HG03521 (cell line): ENCODE data around the gene GCLC.
A peak's percentile ranks its signal among the peaks of the same experiment; 100 is the strongest.
"Not testable (repeated sequence)": the region's sequence is repeated elsewhere in the genome, so short reads cannot be mapped to it uniquely, and the experiment has no call there.

Experiments
- ATAC-seq: cut with Tn5 transposase; IDR thresholded peaks from one replicate; pipeline ENCODE4 v1.9.1; 2021; ENCODE audit warnings: mild to moderate bottlenecking, moderate library complexity; ENCODE audit not compliant: unreplicated experiment

Gene GCLC

GRCh38 chr6:53544470-53545308 is at the start of gene GCLC:
GCLC (minus strand) TSS chr6:53545101; CDS start chr6:53544645, 456 bp downstream.
- peak; percentile 52 for ATAC-seq

- ATAC-seq = no peak
These were observed 49.7 kb upstream of the GCLC start for GRCh38 chr6:53594596-53594995.

GRCh38 chr6:53593001-53593488 is 48.1 kb upstream of the GCLC start:
- no peak for ATAC-seq

- ATAC-seq = no peak
These were observed 47.0 kb upstream of the GCLC start for GRCh38 chr6:53591873-53592272.

- no peak for ATAC-seq
These were observed 44.1 kb upstream of the GCLC start for GRCh38 chr6:53588816-53589509.

- ATAC-seq = no peak
These were observed 42.4 kb upstream of the GCLC start for GRCh38 chr6:53587291-53587690.

- no peak for ATAC-seq
These were observed 40.5 kb upstream of the GCLC start for GRCh38 chr6:53585208-53585900.

- ATAC-seq = no peak
These were observed 39.8 kb upstream of the GCLC start for GRCh38 chr6:53584726-53585125.

GRCh38 chr6:53583451-53583850 is 38.5 kb upstream of the GCLC start:
- ATAC-seq = no peak

GRCh38 chr6:53582963-53583362 is 38.1 kb upstream of the GCLC start:
- ATAC-seq = no peak

- ATAC-seq = no peak
These were observed 37.0 kb upstream of the GCLC start for GRCh38 chr6:53581856-53582255.

- no peak for ATAC-seq
These were observed 36.4 kb upstream of the GCLC start for GRCh38 chr6:53581173-53581773.

- no peak for ATAC-seq
These were observed 34.4 kb upstream of the GCLC start for GRCh38 chr6:53579338-53579737.

- no peak for ATAC-seq
These were observed 33.5 kb upstream of the GCLC start for GRCh38 chr6:53578371-53578770.

- no peak for ATAC-seq
These were observed 28.4 kb upstream of the GCLC start for GRCh38 chr6:53573299-53573698.

GRCh38 chr6:53572379-53572778 is 27.5 kb upstream of the GCLC start:
- ATAC-seq = not testable (repeated sequence)

GRCh38 chr6:53568776-53569616 is 24.1 kb upstream of the GCLC start:
- no peak for ATAC-seq

- ATAC-seq = no peak
These were observed 22.8 kb upstream of the GCLC start for GRCh38 chr6:53567701-53568100.

GRCh38 chr6:53566755-53567154 is 21.9 kb upstream of the GCLC start:
- no peak for ATAC-seq

- ATAC-seq = no peak
These were observed 21.0 kb upstream of the GCLC start for GRCh38 chr6:53565886-53566285.
